H1 (cell line): ENCODE measurements around the gene INHA. TPM values are rescaled to one million over a fixed set of nuclear protein-coding genes. Genes with fewer than 3 reads are reported as not detected.

Source experiments
- CTCF ChIA-PET: fragments of 300-600 bp; sonication (Branson Sonifier 250); formaldehyde crosslinking; loops from one replicate; lab custom pipeline; 2021; ENCODE audit not compliant: partially characterized antibody; lab: Charles Lee
- POLR2A ChIA-PET: fragments of 300-600 bp; sonication (Branson Sonifier 250); formaldehyde crosslinking; loops from one replicate; lab custom pipeline; 2021; ENCODE audit warnings: inconsistent platforms; ENCODE audit not compliant: partially characterized antibody; lab: Charles Lee
- DNase-seq, 2 experiments: peaks; one replicate each; pipeline versions ENCODE4 v3.0.0 to v3.0.0-alpha.2; 2010 to 2022; ENCODE audit warnings: low spot score in 2 of 2, low read depth in 1 of 2, mixed read lengths in 1 of 2
- FAIRE-seq: peaks from 2 replicates; lab custom pipeline; 2011; peaks lifted over from hg19 to GRCh38; lab: Jason Lieb, UNC
- H2AFZ ChIP-seq: 2 replicates; pipeline ENCODE4 v1.8.1; 2012; ENCODE audit warnings: low read length, inconsistent platforms
- H2AK5ac ChIP-seq: 2 replicates; pipeline ENCODE4 v1.6.1; 2013; ENCODE audit warnings: low read depth, low read length
- H2BK120ac ChIP-seq: replicated peaks from 2 replicates; pipeline ENCODE3; 2013; ENCODE audit warnings: low read depth, low read length, inconsistent platforms
- H2BK12ac ChIP-seq: 2 replicates; pipeline ENCODE4 v1.6.1; 2013; ENCODE audit warnings: low read depth, low read length
- H2BK15ac ChIP-seq: 2 replicates; pipeline ENCODE4 v1.6.1; 2013; ENCODE audit warnings: low read length
- H2BK20ac ChIP-seq: 2 replicates; pipeline ENCODE4 v1.6.1; 2013; ENCODE audit warnings: low read length
- H2BK5ac ChIP-seq: 2 replicates; pipeline ENCODE4 v1.6.1; 2013; ENCODE audit warnings: low read depth, low read length
- H3K14ac ChIP-seq: 2 replicates; pipeline ENCODE4 v1.6.1; 2013; ENCODE audit warnings: inconsistent platforms; ENCODE audit not compliant: insufficient read length
- H3K18ac ChIP-seq: 2 replicates; pipeline ENCODE4 v1.6.1; 2013; ENCODE audit warnings: low read length; ENCODE audit errors: extremely low read depth
- H3K23ac ChIP-seq: 2 replicates; pipeline ENCODE4 v1.6.1; 2013; ENCODE audit warnings: inconsistent platforms; ENCODE audit not compliant: insufficient read length
- H3K23me2 ChIP-seq: 2 replicates; pipeline ENCODE4 v1.6.1; 2013; ENCODE audit warnings: low read depth, low read length
- H3K27ac ChIP-seq: 2 replicates; pipeline ENCODE4 v1.6.1; 2011; ENCODE audit warnings: low read depth, low read length, inconsistent platforms
- H3K27me3 ChIP-seq, 4 experiments: replicated peaks in 1 of 4; 1 replicate in 1 of 4; 2 replicates in 3 of 4; pipeline versions ENCODE4 v1.6.1 to v1.8.1; 2011 to 2013; ENCODE audit warnings: low read length in 3 of 4, mild to moderate bottlenecking in 3 of 4, inconsistent platforms in 2 of 4, mixed read lengths in 2 of 4, moderate library complexity in 1 of 4; ENCODE audit not compliant: control insufficient read depth in 3 of 4, insufficient read depth in 3 of 4; ENCODE audit errors: extremely low read depth in 1 of 4
- H3K36me3 ChIP-seq, 4 experiments: 2 replicates each; pipeline versions ENCODE4 v1.6.1 to v1.8.1; 2011 to 2013; ENCODE audit warnings: mild to moderate bottlenecking in 4 of 4, low read length in 3 of 4, moderate library complexity in 2 of 4, control low read depth in 1 of 4, inconsistent platforms in 1 of 4; ENCODE audit not compliant: insufficient read depth in 4 of 4, control insufficient read depth in 2 of 4
- H3K4ac ChIP-seq: replicated peaks from 2 replicates; pipeline ENCODE3; 2013; ENCODE audit warnings: low read length, low read depth, mixed read lengths, inconsistent platforms; ENCODE audit not compliant: insufficient read length
- H3K4me1 ChIP-seq, 4 experiments: replicated peaks in 1 of 4; 1 replicate in 1 of 4; 2 replicates in 3 of 4; pipeline versions ENCODE4 v1.6.1 to v1.8.1; 2011 to 2013; ENCODE audit warnings: low read length in 3 of 4, inconsistent platforms in 2 of 4, mixed read lengths in 1 of 4; ENCODE audit not compliant: insufficient read depth in 4 of 4, control insufficient read depth in 3 of 4
- H3K4me2 ChIP-seq, 2 experiments: 2 replicates each; pipeline versions ENCODE4 v1.6.1 to v1.8.1; 2011 to 2013; ENCODE audit warnings: low read depth in 2 of 2, low read length in 2 of 2, control low read depth in 1 of 2, inconsistent platforms in 1 of 2, mild to moderate bottlenecking in 1 of 2; ENCODE audit not compliant: insufficient read depth in 1 of 2
- H3K4me3 ChIP-seq, 4 experiments: fragments of 200-600, 300-600 bp in 1 of 4; sonication (generic), shearing (Covaris generic), sonication (Bioruptor Twin) in 1 of 4; 2 replicates each; pipeline versions ENCODE4 v1.5.1 to v1.8.1; 2011 to 2016; ENCODE audit warnings: low read length in 4 of 4, low read depth in 3 of 4, control low read depth in 2 of 4, inconsistent platforms in 2 of 4, mild to moderate bottlenecking in 2 of 4, mixed read lengths in 1 of 4, moderate library complexity in 1 of 4; ENCODE audit not compliant: insufficient read depth in 2 of 4; ENCODE audit errors: extremely low read depth in 1 of 4
- H3K56ac ChIP-seq: replicated peaks from 2 replicates; pipeline ENCODE3; 2013; ENCODE audit warnings: low read depth, mild to moderate bottlenecking, mixed read lengths, low read length, inconsistent platforms; ENCODE audit not compliant: insufficient read length
- H3K79me1 ChIP-seq: 2 replicates; pipeline ENCODE4 v1.6.1; 2013; ENCODE audit warnings: low read depth, low read length, control low read depth
- H3K79me2 ChIP-seq, 2 experiments: 2 replicates each; pipeline versions ENCODE4 v1.6.1 to v1.8.1; 2012 to 2013; ENCODE audit warnings: low read length in 2 of 2, mild to moderate bottlenecking in 2 of 2, inconsistent platforms in 1 of 2; ENCODE audit not compliant: insufficient read depth in 2 of 2, control insufficient read depth in 1 of 2
- H3K9ac ChIP-seq, 4 experiments: replicated peaks in 1 of 4; 1 replicate in 1 of 4; 2 replicates in 3 of 4; pipeline versions ENCODE4 v1.6.1 to v1.8.1; 2011 to 2013; ENCODE audit warnings: low read depth in 3 of 4, low read length in 3 of 4, control low read depth in 2 of 4, mild to moderate bottlenecking in 2 of 4, moderate library complexity in 2 of 4, inconsistent platforms in 1 of 4; ENCODE audit errors: extremely low read depth in 1 of 4
- H3K9me3 ChIP-seq, 2 experiments: 2 replicates each; pipeline versions ENCODE4 v1.6.1 to v1.8.1; 2012 to 2013; ENCODE audit warnings: mild to moderate bottlenecking in 2 of 2, moderate library complexity in 2 of 2, control low read depth in 1 of 2, inconsistent platforms in 1 of 2, low read depth in 1 of 2, low read length in 1 of 2, mixed read lengths in 1 of 2; ENCODE audit not compliant: insufficient read depth in 2 of 2
- H4K20me1 ChIP-seq, 2 experiments: replicated peaks in 1 of 2; 2 replicates each; pipeline versions ENCODE3 to v1.8.1; 2011 to 2013; ENCODE audit warnings: inconsistent platforms in 2 of 2, low read length in 2 of 2, mild to moderate bottlenecking in 1 of 2; ENCODE audit not compliant: insufficient read depth in 2 of 2, control insufficient read depth in 1 of 2
- H4K5ac ChIP-seq: 2 replicates; pipeline ENCODE4 v1.6.1; 2013; ENCODE audit warnings: low read length, low read depth, mixed read lengths, inconsistent platforms; ENCODE audit not compliant: insufficient read length
- H4K8ac ChIP-seq: 2 replicates; pipeline ENCODE4 v1.8.0; 2013; ENCODE audit warnings: mild to moderate bottlenecking, moderate library complexity, low read length, inconsistent platforms; ENCODE audit not compliant: insufficient read depth; ENCODE audit errors: extremely low read depth
- H4K91ac ChIP-seq: replicated peaks from 2 replicates; pipeline ENCODE3; 2013; ENCODE audit warnings: low read length, mixed read lengths, inconsistent platforms; ENCODE audit not compliant: insufficient read length
- KDM1A ChIP-seq: fragments of 200-600, 300-600 bp; sonication (generic); IDR thresholded peaks from 2 replicates; pipeline ENCODE4 v1.7.1; 2016; ENCODE audit warnings: mild to moderate bottlenecking, low read length, borderline replicate concordance
- SP4 ChIP-seq: IDR thresholded peaks from 2 replicates; pipeline ENCODE4 v1.6.1; 2012; ENCODE audit warnings: low read length, inconsistent platforms
- WGBS, 2 experiments: shearing (Covaris generic) in 1 of 2; methylation state at CpG; one replicate each; pipeline versions ENCODE4 v1.1.6 to v1.1.7; 2013 to 2015; ENCODE audit warnings: low lambda C conversion rate in 2 of 2, mixed read lengths in 2 of 2, inconsistent platforms in 1 of 2, low coverage in 1 of 2, missing lambda C conversion rate in 1 of 2; ENCODE audit not compliant: insufficient replicate concordance in 2 of 2, insufficient coverage in 1 of 2, insufficient read length in 1 of 2; ENCODE audit errors: extremely low coverage in 1 of 2, missing lambda C conversion rate in 1 of 2; 5-methylcytosine and 5-hydroxymethylcytosine counted together
- polyA plus RNA-seq, 7 experiments: library from polyadenylated mRNA; depleted of rRNA in 3 of 7; stranded (reverse) in 5 of 7; unstranded in 2 of 7; fragments of >200 nt in 5 of 7; fragments of 200-250 nt in 2 of 7; gene quantifications; 1 replicate in 5 of 7; 2 replicates in 1 of 7; 4 replicates in 1 of 7; pipeline versions ENCODE4 v1.2.1 to v1.2.3, GENCODE V29; 2011 to 2013; ENCODE audit warnings: missing spikeins in 2 of 7, mixed read lengths in 2 of 7
- total RNA-seq: library from RNA; stranded (reverse); fragmentation: NEBNext Ultra II Directional; extraction: Animal tissue kit (Norgen Biotek cat#: 25700); gene quantifications from 2 replicates; pipeline ENCODE4 v1.2.1, GENCODE V29; 2021

INHA gene
- total and polyA plus RNA-seq, 2 of the 8 experiments (the other 6 are each of a cell fraction or from before 2014, with no cell fraction given), result 0.65 to 2.7 TPM

DNA sequence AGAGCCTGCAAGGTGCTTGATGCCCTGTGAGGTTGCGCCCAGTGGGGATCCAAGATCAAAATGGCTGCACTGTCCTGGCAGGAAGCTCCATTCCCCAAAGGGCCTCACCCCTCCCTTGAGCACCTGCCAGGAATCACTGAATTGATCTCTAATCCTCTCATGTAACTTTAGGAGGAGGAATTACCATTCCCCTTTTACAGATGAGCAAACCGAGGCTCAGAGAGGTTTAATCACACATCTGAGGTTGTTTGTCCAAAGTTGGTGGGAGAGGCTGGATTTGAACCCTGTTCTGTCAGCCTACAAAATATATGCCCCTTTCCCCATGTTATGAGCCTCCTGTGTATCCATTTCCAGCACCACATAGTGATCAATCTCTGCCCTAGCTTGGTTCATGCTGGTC lies 47.3 kb upstream of the INHA start:
- H2AFZ ChIP-seq, result no peak overlapping the region
- no peak overlapping the region; the same call in 1 of the 2 replicates for H2BK12ac ChIP-seq
- H3K56ac ChIP-seq, result no peak overlapping the region
- no peak overlapping the region for H2BK15ac ChIP-seq
- H3K79me2 ChIP-seq, result no peaks in the 10 kb centered on the region
- H3K18ac ChIP-seq, result no peak overlapping the region
- H3K4me3 ChIP-seq, result no peak overlapping the region
- no peak overlapping the region for H2BK120ac ChIP-seq
- H3K4ac ChIP-seq, result no peak overlapping the region
- H3K4me1 ChIP-seq, result peaks cover 0 to 29% (median 19%) of the 10 kb centered on the region in 4 experiments; a peak in 6 of 7 replicates
- H4K8ac ChIP-seq, result no peak overlapping the region
- no peak overlapping the region for H4K5ac ChIP-seq
- H3K4me2 ChIP-seq, result no peak overlapping the region; a peak in 1 of 4 replicates
- ChIA-PET CTCF (interaction anchor here (18.0 to 113.1 kb wide), 5 partner anchors 3 to 119 kb away, joined by 334 to 7248 read pairs (median 488); partner anchors contain the start of genes ASIC4, DES, GMPPA and SPEG), POLR2A (interaction anchor here (0.6 to 2.7 kb wide), 6 partner anchors 15 to 38 kb away, joined by 3 to 10 read pairs (median 4); no protein-coding TSS in a partner anchor)
- H3K23me2 ChIP-seq, result peaks cover 2% of the 10 kb centered on the region; the same call in 1 of the 2 replicates
- H2AK5ac ChIP-seq, result no peak overlapping the region
- no peak for DNase-seq
- no peak overlapping the region for H4K91ac ChIP-seq
- H3K27me3 ChIP-seq, result peaks cover 0 to 21% (median 12%) of the 10 kb centered on the region in 4 experiments; a peak in 6 of 7 replicates
- no peak overlapping the region for H2BK5ac ChIP-seq
- no peak for FAIRE-seq
- H3K9me3 ChIP-seq, result no peaks in the 10 kb centered on the region
- H4K20me1 ChIP-seq, result no peaks in the 10 kb centered on the region
- H3K27ac ChIP-seq, result no peak overlapping the region
- TF ChIP-seq KDM1A (peak; percentile 71; the same call in 1 of the 2 replicates), SP4 (no peak)
- H3K14ac ChIP-seq, result no peak overlapping the region
- H2BK20ac ChIP-seq, result no peak overlapping the region
- no peaks in the 10 kb centered on the region for H3K79me1 ChIP-seq
- WGBS, 2 experiments, result 80% methylated on average over 2 of the region's 2 CpGs; no CpG with 5 or more reads in 1 of the 2 experiments
- no peak overlapping the region for H3K9ac ChIP-seq
- H3K23ac ChIP-seq, result no peak overlapping the region
- no peaks in the 10 kb centered on the region for H3K36me3 ChIP-seq
